K562 (cell line): ENCODE results near the gene MGST3. TPM values are rescaled to one million over a fixed set of nuclear protein-coding genes. Genes with fewer than 3 reads are reported as not detected.

Source experiments
- ATAC-seq: fragments of 200-7000 bp; cut with Tn5 transposase; 3 replicates; pipeline ENCODE4 v1.9.1; 2020; ENCODE audit warnings: moderate library complexity
- BruUV-seq: library from RNA; stranded (reverse); fragments of 400-500 nt; replicated peaks from 2 replicates; lab custom pipeline; 2021; lab: Mats Ljungman, UMichigan
- CTCF ChIA-PET: fragments of 300-600 bp; formaldehyde crosslinking; extraction: SDS; loops from one replicate; lab custom pipeline; 2021; ENCODE audit warnings: low intra/inter-chr PET ratio; lab: Yijun Ruan, JAX
- POLR2A ChIA-PET: fragments of 300-600, 350-650 bp; sonication (Branson Sonifier 250); formaldehyde crosslinking; extraction: SDS; loops from one replicate; lab custom pipeline; 2021; ENCODE audit warnings: antibody characterized with exemption, inconsistent platforms; lab: Yijun Ruan, JAX
- DNase-seq, 4 experiments: peaks; one replicate each; pipeline versions ENCODE4 v3.0.0 to v3.0.0-alpha.2; 2011 to 2018; ENCODE audit warnings: low spot score in 3 of 4, mixed read lengths in 3 of 4; ENCODE audit errors: extremely low read depth in 1 of 4
- FAIRE-seq: peaks from 2 replicates; lab custom pipeline; 2011; peaks lifted over from hg19 to GRCh38; lab: Jason Lieb, UNC
- H2AFZ ChIP-seq: 2 replicates; pipeline ENCODE4 v1.6.0; 2011; ENCODE audit warnings: low read depth, low read length, control low read depth, inconsistent platforms
- H3K27ac ChIP-seq: fragments of 200-600 bp; 3 replicates; pipeline ENCODE4 v1.8.0; 2011; ENCODE audit warnings: low read depth, mild to moderate bottlenecking, control low read depth, inconsistent platforms, low read length, moderate library complexity, mixed read lengths; ENCODE audit errors: extremely low read depth
- H3K27me3 ChIP-seq, 2 experiments: fragments of 300-600 bp in 1 of 2; 2 replicates in 1 of 2; 3 replicates in 1 of 2; pipeline versions ENCODE4 v1.6.0 to v1.8.0; 2011; ENCODE audit warnings: inconsistent platforms in 2 of 2, low read length in 2 of 2, mild to moderate bottlenecking in 1 of 2, mixed read lengths in 1 of 2, moderate library complexity in 1 of 2; ENCODE audit not compliant: control insufficient read depth in 2 of 2, insufficient read depth in 2 of 2
- H3K36me3 ChIP-seq: fragments of 300-600 bp; 3 replicates; pipeline ENCODE4 v1.8.0; 2011; ENCODE audit warnings: mild to moderate bottlenecking, low read length, inconsistent platforms; ENCODE audit not compliant: control insufficient read depth, insufficient read depth
- H3K4me1 ChIP-seq, 2 experiments: fragments of 200-600 bp in 1 of 2; replicated peaks in 1 of 2; 2 replicates in 1 of 2; 3 replicates in 1 of 2; pipeline versions ENCODE4 v1.5.1 to v1.8.0; 2011; ENCODE audit warnings: inconsistent platforms in 2 of 2, low read length in 2 of 2, mild to moderate bottlenecking in 1 of 2, mixed read lengths in 1 of 2, moderate library complexity in 1 of 2; ENCODE audit not compliant: control insufficient read depth in 2 of 2, insufficient read depth in 2 of 2
- H3K4me2 ChIP-seq: 2 replicates; pipeline ENCODE4 v1.6.1; 2011; ENCODE audit warnings: low read length, control low read depth, inconsistent platforms, mixed read lengths; ENCODE audit not compliant: insufficient read depth
- H3K4me3 ChIP-seq: fragments of 200-600 bp; sonication (generic), shearing (Covaris generic); 2 replicates; pipeline ENCODE4 v1.5.1; 2016; ENCODE audit warnings: control low read depth, inconsistent platforms
- H3K79me2 ChIP-seq: fragments of 200-600 bp; 3 replicates; pipeline ENCODE4 v1.8.0; 2011; ENCODE audit warnings: low read length, inconsistent platforms; ENCODE audit not compliant: control insufficient read depth, insufficient read depth
- H3K9ac ChIP-seq, 2 experiments: 2 replicates each; pipeline versions ENCODE4 v1.6.0 to v1.6.1; 2011; ENCODE audit warnings: low read depth in 2 of 2, low read length in 2 of 2, control low read depth in 1 of 2, inconsistent platforms in 1 of 2, mild to moderate bottlenecking in 1 of 2, mixed read lengths in 1 of 2; ENCODE audit not compliant: insufficient read depth in 1 of 2
- H3K9me1 ChIP-seq: one replicate; pipeline ENCODE4 v1.6.0; 2011; ENCODE audit warnings: inconsistent platforms, mild to moderate bottlenecking, low read length, moderate library complexity; ENCODE audit not compliant: control insufficient read depth, insufficient read depth
- H3K9me3 ChIP-seq: replicated peaks from 2 replicates; pipeline ENCODE4 v1.5.1; 2011; ENCODE audit warnings: low read depth, low read length, inconsistent platforms; ENCODE audit not compliant: control insufficient read depth, insufficient read depth
- H4K20me1 ChIP-seq: replicated peaks from 2 replicates; pipeline ENCODE4 v1.6.1; 2011; ENCODE audit warnings: low read length, inconsistent platforms, mixed read lengths; ENCODE audit not compliant: control insufficient read depth, insufficient read depth
- GTF2E2 ChIP-seq: fragments of 200-800 bp; sonication (Bioruptor generic); IDR thresholded peaks from 2 replicates; pipeline ENCODE4 v1.6.1; 2016; ENCODE audit warnings: missing genetic modification characterization, missing compliant biosample characterization
- KDM4B ChIP-seq, 2 experiments: fragments of 450-650 bp in 1 of 2; sonication (generic) in 1 of 2; IDR thresholded peaks; 2 replicates each; pipeline ENCODE4 v1.6.1; 2016 to 2017; ENCODE audit warnings: borderline replicate concordance in 2 of 2, antibody characterized with exemption in 1 of 2, low read depth in 1 of 2, mild to moderate bottlenecking in 1 of 2
- MAFF ChIP-seq: IDR thresholded peaks from 2 replicates; pipeline ENCODE4 v1.6.1; 2012; ENCODE audit warnings: low read length, improper control_type of control experiment
- SNIP1 ChIP-seq: fragments of 450-650 bp; IDR thresholded peaks from 2 replicates; pipeline ENCODE4 v1.7.1; 2017; ENCODE audit warnings: low read depth, mild to moderate bottlenecking
- WGBS: fragments of 100-300 bp; shearing (Covaris generic); methylation state at CpG from one replicate; pipeline ENCODE4 v1.1.6; 2016; ENCODE audit warnings: low coverage, mixed read lengths; ENCODE audit not compliant: insufficient coverage; ENCODE audit errors: missing lambda C conversion rate; 5-methylcytosine and 5-hydroxymethylcytosine counted together
- in situ Hi-C: fragments of 300-500 bp; cut with MboI; formaldehyde crosslinking; loops from 4 replicates; pipeline ENCODE4 v1.15.0; 2018; ENCODE audit warnings: inconsistent platforms, mixed read lengths
- intact Hi-C: fragments of 100-400 bp; cut with micrococcal nuclease; formaldehyde crosslinking; loops from 2 replicates; pipeline ENCODE4 v1.14.2; 2022
- polyA plus RNA-seq, 8 experiments: library from polyadenylated mRNA; depleted of rRNA in 4 of 8; stranded (reverse) in 5 of 8; unstranded in 3 of 8; fragments of >200 nt; fragmentation: Nextera tagmentation in 2 of 8; fragmentation: Illumina TruSeq in 1 of 8; extraction: Ambion mirVana in 2 of 8; extraction: Trizol in 1 of 8; gene quantifications; 2 replicates each; pipeline versions ENCODE4 v1.2.1 to v1.2.3, GENCODE V29; 2011 to 2014; ENCODE audit warnings: inconsistent platforms in 1 of 8, missing spikeins in 1 of 8
- total RNA-seq, 7 experiments: library from RNA; depleted of rRNA in 6 of 7; stranded (reverse); fragments of >200 nt in 6 of 7; fragmentation: Illumina TruSeq in 2 of 7; extraction: Trizol in 2 of 7; gene quantifications; 2 replicates each; pipeline versions ENCODE4 v1.2.1 to v1.2.3, GENCODE V29; 2011 to 2021; ENCODE audit warnings: low replicate concordance in 1 of 7
- TF ChIP-seq, protein P1 (sequence below): fragments of 450-650 bp; IDR thresholded peaks from 2 replicates; pipeline ENCODE4 v1.6.1; 2016; ENCODE audit warnings: mild to moderate bottlenecking, moderate library complexity

The MGST3 gene
- total and polyA plus RNA-seq, 9 of the 15 experiments (the other 6 are each of a cell fraction or from before 2014, with no cell fraction given): 70.7 to 287 (median 105) TPM

DNA sequence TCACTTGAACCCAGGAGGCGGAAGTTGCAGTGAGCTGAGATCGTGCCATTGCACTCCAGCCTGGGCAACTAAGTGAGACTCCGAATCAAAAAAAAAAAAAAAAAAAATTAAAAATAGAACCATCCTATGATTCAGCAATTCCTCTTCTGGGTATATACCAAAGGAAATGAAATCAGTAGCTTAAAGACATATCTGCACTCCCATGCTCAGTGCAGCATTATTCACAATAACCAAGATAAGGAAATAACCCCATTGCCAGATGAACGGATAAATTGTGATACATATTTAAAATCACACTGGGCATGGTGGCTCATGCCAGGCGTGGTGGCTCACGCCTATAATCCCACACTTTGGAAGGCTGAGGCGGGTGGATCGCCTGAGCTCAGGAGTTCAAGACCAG is 43.6 kb downstream of the MGST3 start:
- no peak overlapping the region for H3K4me2 ChIP-seq
- no peaks in the 10 kb centered on the region for H3K4me1 ChIP-seq
- H3K27me3 ChIP-seq: no peaks in the 10 kb centered on the region
- no peaks in the 10 kb centered on the region for H3K9me3 ChIP-seq
- TF ChIP-seq SNIP1 (no peak), MAFF (no peak), GTF2E2 (tag) (no peak), KDM4B (IDR thresholded peaks at IDR 0.05; ENCODE audit: borderline replicate concordance in 2 of 2, low read depth in 1 of 2) (no peak)
- TF ChIP-seq, protein P1, sequence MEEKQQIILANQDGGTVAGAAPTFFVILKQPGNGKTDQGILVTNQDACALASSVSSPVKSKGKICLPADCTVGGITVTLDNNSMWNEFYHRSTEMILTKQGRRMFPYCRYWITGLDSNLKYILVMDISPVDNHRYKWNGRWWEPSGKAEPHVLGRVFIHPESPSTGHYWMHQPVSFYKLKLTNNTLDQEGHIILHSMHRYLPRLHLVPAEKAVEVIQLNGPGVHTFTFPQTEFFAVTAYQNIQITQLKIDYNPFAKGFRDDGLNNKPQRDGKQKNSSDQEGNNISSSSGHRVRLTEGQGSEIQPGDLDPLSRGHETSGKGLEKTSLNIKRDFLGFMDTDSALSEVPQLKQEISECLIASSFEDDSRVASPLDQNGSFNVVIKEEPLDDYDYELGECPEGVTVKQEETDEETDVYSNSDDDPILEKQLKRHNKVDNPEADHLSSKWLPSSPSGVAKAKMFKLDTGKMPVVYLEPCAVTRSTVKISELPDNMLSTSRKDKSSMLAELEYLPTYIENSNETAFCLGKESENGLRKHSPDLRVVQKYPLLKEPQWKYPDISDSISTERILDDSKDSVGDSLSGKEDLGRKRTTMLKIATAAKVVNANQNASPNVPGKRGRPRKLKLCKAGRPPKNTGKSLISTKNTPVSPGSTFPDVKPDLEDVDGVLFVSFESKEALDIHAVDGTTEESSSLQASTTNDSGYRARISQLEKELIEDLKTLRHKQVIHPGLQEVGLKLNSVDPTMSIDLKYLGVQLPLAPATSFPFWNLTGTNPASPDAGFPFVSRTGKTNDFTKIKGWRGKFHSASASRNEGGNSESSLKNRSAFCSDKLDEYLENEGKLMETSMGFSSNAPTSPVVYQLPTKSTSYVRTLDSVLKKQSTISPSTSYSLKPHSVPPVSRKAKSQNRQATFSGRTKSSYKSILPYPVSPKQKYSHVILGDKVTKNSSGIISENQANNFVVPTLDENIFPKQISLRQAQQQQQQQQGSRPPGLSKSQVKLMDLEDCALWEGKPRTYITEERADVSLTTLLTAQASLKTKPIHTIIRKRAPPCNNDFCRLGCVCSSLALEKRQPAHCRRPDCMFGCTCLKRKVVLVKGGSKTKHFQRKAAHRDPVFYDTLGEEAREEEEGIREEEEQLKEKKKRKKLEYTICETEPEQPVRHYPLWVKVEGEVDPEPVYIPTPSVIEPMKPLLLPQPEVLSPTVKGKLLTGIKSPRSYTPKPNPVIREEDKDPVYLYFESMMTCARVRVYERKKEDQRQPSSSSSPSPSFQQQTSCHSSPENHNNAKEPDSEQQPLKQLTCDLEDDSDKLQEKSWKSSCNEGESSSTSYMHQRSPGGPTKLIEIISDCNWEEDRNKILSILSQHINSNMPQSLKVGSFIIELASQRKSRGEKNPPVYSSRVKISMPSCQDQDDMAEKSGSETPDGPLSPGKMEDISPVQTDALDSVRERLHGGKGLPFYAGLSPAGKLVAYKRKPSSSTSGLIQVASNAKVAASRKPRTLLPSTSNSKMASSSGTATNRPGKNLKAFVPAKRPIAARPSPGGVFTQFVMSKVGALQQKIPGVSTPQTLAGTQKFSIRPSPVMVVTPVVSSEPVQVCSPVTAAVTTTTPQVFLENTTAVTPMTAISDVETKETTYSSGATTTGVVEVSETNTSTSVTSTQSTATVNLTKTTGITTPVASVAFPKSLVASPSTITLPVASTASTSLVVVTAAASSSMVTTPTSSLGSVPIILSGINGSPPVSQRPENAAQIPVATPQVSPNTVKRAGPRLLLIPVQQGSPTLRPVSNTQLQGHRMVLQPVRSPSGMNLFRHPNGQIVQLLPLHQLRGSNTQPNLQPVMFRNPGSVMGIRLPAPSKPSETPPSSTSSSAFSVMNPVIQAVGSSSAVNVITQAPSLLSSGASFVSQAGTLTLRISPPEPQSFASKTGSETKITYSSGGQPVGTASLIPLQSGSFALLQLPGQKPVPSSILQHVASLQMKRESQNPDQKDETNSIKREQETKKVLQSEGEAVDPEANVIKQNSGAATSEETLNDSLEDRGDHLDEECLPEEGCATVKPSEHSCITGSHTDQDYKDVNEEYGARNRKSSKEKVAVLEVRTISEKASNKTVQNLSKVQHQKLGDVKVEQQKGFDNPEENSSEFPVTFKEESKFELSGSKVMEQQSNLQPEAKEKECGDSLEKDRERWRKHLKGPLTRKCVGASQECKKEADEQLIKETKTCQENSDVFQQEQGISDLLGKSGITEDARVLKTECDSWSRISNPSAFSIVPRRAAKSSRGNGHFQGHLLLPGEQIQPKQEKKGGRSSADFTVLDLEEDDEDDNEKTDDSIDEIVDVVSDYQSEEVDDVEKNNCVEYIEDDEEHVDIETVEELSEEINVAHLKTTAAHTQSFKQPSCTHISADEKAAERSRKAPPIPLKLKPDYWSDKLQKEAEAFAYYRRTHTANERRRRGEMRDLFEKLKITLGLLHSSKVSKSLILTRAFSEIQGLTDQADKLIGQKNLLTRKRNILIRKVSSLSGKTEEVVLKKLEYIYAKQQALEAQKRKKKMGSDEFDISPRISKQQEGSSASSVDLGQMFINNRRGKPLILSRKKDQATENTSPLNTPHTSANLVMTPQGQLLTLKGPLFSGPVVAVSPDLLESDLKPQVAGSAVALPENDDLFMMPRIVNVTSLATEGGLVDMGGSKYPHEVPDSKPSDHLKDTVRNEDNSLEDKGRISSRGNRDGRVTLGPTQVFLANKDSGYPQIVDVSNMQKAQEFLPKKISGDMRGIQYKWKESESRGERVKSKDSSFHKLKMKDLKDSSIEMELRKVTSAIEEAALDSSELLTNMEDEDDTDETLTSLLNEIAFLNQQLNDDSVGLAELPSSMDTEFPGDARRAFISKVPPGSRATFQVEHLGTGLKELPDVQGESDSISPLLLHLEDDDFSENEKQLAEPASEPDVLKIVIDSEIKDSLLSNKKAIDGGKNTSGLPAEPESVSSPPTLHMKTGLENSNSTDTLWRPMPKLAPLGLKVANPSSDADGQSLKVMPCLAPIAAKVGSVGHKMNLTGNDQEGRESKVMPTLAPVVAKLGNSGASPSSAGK: no peak
- no peak overlapping the region for H3K9ac ChIP-seq
- ATAC-seq: no peak
- peaks cover 47% of the 10 kb centered on the region for H3K36me3 ChIP-seq
- CTCF ChIA-PET: no interaction called here
- H2AFZ ChIP-seq: no peak overlapping the region
- WGBS: 91% methylated on average over 6 of the region's 8 CpGs
- in situ Hi-C loops (no loop called here), intact Hi-C loops (no loop called here)
- H4K20me1 ChIP-seq: no peaks in the 10 kb centered on the region
- no peaks in the 10 kb centered on the region for H3K79me2 ChIP-seq
- H3K27ac ChIP-seq: no peak overlapping the region
- no peaks in the 10 kb centered on the region for H3K9me1 ChIP-seq
- BruUV-seq: no TSS peak
- no peak for DNase-seq
- FAIRE-seq: no peak
- H3K4me3 ChIP-seq: no peak overlapping the region
- POLR2A ChIA-PET: no interaction called here
